ELR (cell line): ENCODE results near the gene MAP3K7.

ENCODE experiments used
- DNase-seq: peaks from one replicate; pipeline ENCODE4 v3.0.0-alpha.2; 2015; ENCODE audit warnings: low read depth

The MAP3K7 gene

DNA sequence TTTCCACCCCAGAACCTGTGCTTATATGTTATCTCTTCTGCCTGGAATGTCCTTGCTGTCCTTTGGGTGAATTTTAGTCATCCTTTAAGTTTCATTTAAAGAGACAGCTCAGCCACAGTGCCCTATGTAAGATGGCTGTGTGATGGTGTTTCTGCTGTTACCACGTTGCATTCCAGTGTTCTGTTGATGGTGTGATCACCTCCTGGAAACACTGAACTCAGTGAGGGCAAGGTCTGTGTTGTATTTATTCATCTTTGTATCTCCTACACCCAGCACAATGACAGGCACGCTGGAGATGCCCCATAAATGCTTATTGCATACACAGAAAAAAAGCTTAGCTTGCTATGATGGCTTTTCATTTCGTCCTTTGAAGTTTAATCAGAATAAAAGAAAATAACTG lies 102.5 kb downstream of the MAP3K7 start:
- no peak for DNase-seq

DNA sequence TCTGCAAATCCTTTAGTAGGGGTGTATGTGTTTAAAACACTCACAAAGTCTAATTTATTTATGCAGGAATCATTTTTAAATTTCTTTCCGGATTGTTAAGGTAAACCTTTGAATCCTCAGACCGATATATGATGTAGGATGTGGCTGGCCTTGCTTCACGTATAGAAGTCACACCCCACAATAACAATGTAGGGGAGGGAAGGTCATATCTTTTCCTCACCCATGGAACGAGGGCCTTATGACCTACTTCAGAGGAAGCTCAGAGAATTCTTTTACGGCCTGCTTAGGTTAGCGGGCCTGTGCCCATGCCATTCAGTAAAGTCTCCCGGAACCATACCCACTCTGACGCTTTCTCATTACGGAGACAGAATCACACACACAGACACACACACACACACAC lies 102.9 kb downstream of the MAP3K7 start:
- no peak for DNase-seq

DNA sequence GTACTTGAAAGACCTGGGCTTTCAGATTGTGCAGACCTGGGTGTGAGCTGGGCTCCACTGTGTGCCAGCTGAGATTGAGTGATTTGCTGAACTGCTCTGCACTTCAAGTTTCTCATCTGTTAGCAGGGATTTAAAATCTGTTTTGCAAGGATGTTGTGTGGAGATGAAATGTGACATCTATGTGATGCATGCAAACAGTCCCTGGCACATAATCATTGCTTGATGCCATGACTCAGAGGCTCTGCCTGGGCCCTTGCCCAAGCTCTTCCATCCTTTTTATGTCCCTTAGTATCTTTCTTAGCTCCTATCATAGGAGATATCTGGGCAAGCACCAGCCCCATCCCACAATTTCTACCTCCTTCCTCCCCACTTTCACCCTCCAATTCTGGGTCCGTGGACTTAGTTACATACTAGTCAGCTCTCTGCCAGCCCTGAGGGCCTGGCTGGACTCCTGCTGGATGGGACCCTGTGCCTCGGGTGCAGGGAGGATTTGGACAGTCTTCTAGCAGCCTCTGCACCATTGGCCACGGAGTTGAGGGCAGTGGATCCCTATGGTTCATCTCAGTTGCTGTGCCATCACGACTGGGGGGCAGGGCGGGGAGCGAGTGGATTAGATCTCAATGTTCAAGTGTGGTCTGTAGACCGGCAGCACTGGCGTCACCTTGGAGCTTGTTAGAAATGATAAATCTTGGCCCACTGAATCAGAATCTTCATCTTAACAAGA lies 103.6 kb downstream of the MAP3K7 start:
- DNase-seq, result peak; percentile 24

DNA sequence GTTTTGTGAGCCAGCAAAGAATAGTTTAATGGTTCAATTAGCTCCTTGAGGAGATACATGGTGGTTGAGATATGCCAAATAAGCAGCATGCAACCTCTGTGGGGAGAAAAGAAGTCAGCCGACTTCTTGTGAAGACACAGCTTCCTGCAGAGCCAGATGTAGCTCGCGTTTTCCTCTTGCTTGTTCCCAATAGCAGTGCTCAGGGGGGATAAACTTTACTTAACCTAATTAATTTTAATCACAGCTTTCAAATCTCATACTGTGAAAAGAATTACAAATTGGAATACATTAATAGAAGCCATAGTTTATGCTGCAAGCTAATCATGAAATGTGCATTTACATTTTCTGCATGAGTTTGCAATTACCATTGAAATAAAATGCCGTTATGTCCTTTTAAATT lies 106.2 kb downstream of the MAP3K7 start:
- DNase-seq, result no peak

DNA sequence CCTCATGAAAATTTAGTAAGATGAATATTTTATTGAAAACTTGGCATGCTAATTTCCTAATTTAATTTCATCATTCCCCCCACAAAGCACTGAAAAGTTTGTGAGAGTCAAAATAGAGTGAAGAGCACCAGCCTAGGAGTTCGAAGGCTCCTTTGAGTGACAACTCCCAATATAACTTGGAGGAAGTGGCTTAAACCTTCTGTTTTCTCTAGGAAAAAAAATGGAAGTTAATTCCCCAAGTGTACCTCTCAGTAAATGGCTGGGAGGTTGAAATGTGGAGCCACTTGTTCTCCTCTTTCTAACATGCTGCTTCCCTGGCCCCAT lies 107.3 kb downstream of the MAP3K7 start:
- no peak for DNase-seq

DNA sequence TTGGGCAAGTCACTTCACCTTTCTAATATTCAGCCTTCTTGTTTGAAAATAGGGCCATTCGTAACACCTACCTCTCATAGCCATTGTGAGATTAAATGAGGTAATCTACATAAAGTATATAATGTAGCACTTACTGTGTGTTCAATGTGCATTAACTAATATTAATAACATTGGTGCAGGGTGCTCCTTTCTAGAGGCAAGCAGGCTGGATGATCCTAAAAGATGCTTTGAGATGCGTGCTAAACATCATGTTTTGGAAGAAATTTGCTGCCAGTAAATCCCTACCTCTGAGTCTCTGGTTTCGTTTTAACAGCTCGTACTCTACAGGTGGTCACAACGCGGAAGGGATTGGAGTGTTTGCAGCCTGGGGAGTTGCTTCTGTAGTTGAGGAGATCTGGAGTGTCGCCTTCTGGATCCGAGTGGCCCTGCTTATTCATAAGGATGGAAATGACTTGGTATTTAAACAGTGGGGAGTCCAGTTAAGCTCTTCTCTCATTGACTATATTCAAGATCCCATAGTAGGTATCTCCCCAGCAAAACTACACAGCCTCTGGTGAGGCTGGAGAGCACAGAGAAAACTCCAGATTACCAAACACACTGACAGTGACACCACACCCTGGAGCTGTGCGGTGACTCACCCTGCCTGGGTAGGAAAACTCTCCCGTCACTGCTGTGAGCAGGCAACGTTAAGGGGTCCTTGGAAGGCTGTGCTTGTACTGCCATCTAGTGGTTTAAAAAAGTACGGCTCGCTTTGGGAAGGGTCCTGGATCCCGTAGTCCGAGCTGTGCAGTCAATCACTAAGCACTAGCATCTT lies 107.9 kb downstream of the MAP3K7 start:
- peak; percentile 95 for DNase-seq

DNA sequence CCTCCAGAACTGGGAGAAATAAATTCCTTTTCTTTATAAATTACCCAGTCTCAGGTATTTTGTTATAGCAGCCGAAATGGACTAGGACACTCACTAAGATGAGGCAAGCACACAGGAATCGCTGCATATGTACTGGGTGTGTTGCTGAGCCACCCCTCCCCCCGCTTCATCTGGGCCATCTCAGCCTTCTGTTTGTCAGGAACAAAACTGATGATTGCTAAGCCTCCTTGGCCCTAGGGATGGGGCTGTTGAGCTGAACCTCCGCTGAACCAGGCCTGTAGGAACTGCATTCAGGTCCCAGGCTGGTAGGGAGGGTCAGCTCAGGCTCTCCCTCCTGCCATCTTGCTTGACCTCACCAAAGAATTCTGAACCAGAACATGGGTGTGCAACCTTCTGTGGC lies 108.6 kb downstream of the MAP3K7 start:
- DNase-seq, result no peak

DNA sequence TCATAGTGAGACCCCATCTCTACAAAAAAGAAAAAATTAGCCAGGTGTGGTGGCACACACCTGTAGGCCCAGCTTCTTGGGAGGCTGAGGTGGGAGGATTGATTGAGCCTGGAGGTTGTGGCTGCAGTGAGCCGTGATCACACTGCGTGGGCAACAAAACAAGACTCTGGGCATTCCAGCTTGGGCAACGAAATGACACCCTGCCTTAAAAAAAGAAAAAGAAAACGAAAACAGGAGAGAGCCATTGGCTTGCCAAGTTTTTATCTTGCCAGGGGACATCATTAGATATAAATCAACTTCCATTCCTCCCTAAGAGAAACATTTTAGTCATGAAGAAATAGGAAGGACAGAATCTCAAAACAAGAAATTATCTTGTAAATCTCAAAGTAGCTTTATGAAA lies 109.5 kb downstream of the MAP3K7 start:
- no peak for DNase-seq

DNA sequence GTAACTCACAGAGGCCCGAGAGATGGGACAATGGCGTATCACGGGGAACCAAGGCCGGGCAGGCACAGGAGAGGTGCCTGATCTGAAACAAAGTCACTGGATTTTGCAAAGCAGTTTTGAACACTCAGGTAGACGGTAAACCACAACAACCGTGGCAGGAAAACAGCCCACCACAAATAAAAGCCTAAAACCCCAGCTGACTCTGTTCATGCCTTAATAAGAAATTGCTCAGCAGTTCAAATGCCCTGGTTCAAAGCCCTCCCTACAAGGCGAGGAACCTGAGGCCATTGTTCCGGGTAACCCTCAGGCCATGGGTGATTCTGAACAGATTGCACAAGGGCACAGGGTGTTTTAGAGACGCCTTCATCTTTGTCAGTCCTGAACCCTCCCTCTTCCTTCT lies 114.2 kb downstream of the MAP3K7 start:
- no peak for DNase-seq

DNA sequence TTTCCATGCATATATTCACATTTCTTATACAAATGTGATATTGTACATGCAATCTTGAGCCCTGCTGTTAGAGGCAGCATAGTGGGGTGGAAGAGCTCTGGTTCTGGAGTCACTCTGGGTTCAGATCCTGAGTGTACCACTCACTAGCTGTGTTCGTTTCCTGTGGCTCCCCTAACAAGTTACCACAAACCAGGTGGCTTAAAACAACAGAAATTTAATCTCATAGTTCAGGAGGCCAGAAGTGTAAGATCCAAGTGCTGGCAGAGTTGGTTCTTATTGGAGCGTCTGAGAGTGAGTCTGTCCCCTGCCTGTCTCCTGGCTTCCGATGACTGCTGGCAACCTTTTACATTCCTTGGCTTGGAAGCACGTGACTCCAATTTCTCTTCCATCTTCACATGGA lies 115.6 kb downstream of the MAP3K7 start:
- DNase-seq, result no peak

DNA sequence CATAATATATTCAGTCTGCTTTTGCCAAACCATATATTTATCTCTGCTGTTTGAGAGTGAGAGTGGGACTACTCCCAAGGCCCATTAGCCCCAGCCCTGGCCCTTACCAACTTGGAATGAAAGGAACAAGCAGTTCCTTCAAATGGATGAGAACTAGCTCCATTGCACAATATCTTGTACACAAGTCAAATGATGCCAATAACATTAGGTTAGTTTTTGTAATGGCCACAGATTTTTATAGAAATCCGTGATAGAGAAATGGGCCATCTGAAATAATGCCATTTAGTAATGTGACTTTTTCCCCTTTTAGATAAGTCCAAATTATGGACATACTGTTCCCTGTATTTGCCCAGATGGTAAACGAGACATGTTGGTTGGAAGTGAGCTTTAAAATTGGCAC lies 117.0 kb downstream of the MAP3K7 start:
- no peak for DNase-seq

DNA sequence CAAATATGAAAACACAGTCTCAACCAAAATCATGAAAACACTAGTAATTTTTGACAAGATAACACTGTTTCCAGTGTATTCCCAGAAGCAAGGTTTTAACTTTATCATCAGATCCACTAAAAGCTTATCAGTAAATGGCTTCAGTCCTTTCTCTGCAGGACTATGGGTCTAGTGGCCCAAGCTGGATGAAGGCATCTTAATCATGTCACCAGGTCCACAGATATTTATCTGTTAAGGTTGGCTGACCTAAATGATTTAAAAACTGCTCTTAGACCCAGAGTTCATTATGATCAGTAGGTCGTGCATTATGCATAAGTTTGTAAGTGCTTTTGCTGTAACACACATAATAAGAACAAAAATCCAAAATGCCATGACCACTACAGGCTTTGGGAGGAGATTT lies 118.0 kb downstream of the MAP3K7 start:
- no peak for DNase-seq

DNA sequence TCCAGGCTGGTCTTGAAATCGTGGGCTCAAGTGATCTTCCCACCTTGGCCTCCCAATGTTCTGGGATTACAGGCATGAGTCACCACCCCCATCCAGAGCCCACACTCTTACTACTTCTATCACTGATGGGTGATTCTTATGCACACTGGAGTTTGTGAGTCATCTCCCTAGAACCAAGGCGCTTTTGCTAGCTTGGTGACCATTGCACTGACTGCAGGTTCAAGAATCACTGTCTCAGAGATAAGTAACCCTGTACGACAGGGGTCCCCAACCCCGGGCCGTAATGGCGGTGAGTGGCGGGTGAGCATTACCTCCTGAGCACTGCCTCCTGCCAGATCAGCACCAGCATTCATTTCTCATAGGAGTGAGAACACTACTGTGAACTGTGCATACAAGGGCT lies 118.8 kb downstream of the MAP3K7 start:
- DNase-seq, result peak; percentile 68

DNA sequence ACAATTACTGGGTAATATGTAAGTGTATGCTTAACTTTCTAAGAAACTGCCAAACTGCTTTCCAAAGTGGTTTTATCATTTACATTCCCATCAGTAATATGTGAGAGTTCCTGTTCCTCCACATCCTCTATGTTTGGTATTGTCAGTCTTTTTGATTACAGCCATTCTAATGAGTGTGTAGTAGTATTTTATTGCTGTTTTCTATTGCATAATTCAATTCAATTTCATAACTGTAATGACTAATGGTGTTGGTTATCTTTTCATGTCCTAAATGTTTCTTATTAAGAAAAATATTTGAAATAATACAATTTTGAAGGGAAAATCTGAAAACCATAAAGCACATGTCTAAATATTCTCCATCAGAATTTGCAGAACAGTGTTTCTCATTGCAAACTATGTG lies 119.3 kb downstream of the MAP3K7 start:
- DNase-seq, result no peak

DNA sequence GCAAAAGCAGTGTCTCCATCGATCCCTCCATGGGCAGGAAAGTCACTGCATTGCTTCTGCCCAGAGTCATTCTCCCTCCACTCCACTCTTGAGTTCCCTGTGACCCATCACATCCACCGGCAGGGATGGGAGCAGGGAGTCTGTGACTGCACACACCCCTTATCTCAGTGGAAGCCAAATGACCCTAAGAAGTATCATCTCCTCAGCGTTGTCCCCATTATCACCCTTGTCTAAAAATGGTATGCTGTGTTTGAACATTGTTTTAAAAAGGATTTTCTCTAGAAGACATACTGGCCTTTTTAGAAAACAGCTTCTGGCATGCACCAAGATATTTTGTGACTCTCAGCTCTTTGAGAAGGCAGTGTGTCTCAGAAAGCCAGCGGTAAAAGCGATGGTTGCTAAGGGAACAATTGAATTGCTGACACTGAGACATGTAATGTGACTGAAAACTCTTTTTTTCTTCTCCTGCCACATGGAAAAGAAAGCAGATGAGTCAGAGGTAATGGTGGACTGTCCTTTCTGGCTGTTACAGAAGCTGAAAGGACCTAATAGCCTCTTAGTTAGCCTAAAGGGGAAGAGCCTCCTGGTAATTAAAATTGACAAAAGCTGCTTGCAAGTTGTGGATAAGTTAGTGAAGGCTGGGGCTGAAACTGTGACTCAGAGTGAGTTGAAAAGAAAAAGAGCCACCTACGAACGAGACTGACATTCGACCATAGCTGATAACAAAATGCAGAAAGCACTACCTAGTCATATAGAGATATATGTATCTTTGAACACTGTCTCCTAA lies 120.5 kb downstream of the MAP3K7 start:
- peak; percentile 12 for DNase-seq

DNA sequence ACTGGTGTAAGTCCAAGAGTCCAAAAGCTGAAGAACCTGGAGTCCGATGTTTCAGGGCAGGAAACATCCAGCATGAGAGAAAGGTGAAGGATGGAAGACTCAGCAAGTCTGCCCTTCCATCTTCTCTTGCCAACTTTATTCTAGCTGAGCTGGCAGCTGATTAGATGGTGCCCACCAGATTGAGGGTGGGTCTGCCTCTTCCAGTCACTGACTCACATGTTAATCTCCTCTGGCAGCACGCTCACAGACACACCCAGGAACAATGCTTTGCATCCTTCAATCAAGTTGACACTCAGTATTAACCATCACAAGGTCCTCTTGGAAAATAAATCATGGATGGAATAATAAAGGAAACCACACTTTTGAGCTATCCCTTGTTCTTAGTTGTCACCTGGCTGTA lies 121.2 kb downstream of the MAP3K7 start:
- DNase-seq, result no peak

DNA sequence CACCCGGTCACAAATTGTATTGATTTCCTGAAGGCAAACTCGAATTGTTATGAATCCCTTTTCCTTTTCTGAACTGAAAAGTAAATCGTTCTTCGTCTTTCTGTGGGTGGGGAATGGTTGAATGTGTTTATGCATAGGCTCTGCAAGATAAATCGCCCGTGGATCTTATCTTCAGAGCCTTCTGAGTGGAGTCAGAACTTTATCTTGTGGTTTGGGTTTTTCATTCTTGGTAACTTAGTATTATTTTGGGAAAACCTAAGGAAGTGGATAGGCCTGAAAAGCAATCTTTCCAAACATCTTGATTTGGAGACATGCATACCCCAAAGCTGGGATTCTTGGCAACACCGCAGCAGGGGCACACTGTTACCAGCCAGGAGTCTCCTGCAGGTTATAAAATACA lies 122.4 kb downstream of the MAP3K7 start:
- DNase-seq, result no peak

DNA sequence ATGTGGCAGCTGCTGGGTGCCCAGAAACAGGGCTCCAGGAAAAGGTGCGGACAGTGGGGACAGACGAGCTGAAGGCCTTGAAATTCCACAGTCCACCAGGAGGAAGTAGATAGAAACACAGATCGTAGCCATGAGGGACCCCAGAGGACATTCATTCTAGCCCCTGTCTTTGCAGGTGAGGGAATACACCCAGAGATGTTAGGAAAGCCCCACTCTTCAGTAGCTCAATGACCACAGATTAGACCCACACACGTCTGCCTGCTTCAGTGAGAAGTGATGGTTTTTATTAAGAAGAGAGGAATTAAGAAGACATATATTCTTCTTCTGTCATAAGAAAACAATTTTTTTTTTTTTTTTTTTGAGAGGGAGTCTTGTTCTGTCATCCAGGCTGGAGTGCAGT lies 123.0 kb downstream of the MAP3K7 start:
- no peak for DNase-seq
